ENCODE results near the gene HDAC4.

DNA sequence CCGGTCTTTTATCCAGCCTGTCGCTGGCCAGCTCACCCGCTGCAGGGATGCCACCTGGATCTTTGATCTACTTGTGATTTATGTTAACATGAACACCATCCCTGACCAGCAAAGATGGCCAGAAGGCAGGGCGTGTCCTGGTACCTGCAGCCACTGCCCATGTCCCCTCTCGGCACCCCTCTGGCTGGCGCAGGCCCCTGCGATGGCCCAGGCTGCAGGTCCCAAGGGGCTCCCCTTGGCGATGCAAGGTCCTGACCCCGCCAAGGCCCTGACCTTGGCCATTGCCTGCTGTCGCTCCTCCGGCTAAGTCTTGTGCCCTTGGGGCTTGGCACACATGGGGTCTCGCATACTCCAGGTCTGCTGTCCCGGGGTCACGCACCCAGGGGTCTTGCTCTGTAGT is 338.1 kb downstream of the HDAC4 start:
- no peak for TF ChIP-seq CTCF (IDR thresholded peaks at IDR 0.05 in 2 of 3, conservative IDR thresholded peaks at IDR 0.05 in 1 of 3; ENCODE audit: insufficient read depth in 2 of 3, low read depth in 1 of 3, low read length in 3 of 3)
- TF ChIP-seq ETV6 (IDR thresholded peaks at IDR 0.05; ENCODE audit: borderline replicate concordance in 1 of 2, low read depth in 2 of 2, low read length in 1 of 2): no peak
- no peak for TF ChIP-seq ETV6 (CRISPR knock-in tag; IDR thresholded peaks at IDR 0.05; ENCODE audit: borderline replicate concordance)
- no peak for TF ChIP-seq ATF1 (CRISPR knock-in tag; IDR thresholded peaks at IDR 0.05)
- TF ChIP-seq ATF1 (tag; IDR thresholded peaks at IDR 0.05): no peak
- TF ChIP-seq SMARCE1 (IDR thresholded peaks at IDR 0.05): no peak
- TF ChIP-seq, protein P1, sequence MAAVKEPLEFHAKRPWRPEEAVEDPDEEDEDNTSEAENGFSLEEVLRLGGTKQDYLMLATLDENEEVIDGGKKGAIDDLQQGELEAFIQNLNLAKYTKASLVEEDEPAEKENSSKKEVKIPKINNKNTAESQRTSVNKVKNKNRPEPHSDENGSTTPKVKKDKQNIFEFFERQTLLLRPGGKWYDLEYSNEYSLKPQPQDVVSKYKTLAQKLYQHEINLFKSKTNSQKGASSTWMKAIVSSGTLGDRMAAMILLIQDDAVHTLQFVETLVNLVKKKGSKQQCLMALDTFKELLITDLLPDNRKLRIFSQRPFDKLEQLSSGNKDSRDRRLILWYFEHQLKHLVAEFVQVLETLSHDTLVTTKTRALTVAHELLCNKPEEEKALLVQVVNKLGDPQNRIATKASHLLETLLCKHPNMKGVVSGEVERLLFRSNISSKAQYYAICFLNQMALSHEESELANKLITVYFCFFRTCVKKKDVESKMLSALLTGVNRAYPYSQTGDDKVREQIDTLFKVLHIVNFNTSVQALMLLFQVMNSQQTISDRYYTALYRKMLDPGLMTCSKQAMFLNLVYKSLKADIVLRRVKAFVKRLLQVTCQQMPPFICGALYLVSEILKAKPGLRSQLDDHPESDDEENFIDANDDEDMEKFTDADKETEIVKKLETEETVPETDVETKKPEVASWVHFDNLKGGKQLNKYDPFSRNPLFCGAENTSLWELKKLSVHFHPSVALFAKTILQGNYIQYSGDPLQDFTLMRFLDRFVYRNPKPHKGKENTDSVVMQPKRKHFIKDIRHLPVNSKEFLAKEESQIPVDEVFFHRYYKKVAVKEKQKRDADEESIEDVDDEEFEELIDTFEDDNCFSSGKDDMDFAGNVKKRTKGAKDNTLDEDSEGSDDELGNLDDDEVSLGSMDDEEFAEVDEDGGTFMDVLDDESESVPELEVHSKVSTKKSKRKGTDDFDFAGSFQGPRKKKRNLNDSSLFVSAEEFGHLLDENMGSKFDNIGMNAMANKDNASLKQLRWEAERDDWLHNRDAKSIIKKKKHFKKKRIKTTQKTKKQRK (IDR thresholded peaks at IDR 0.05; ENCODE audit: borderline replicate concordance, low read depth, low read length): no peak
- TF ChIP-seq CTBP1 (IDR thresholded peaks at IDR 0.05; ENCODE audit: borderline replicate concordance): no peak
- no peak for TF ChIP-seq ZNF263 (CRISPR knock-in tag; IDR thresholded peaks at IDR 0.05; ENCODE audit: borderline replicate concordance)
- no peak for TF ChIP-seq EZH2 (IDR thresholded peaks at IDR 0.05; ENCODE audit: borderline replicate concordance, low read depth, low read length)
- no peak for TF ChIP-seq COPS2 (conservative IDR thresholded peaks at IDR 0.05)
- no peak for TF ChIP-seq NR1H2 (CRISPR knock-in tag; IDR thresholded peaks at IDR 0.05)
- TF ChIP-seq KLF16 (IDR thresholded peaks at IDR 0.05): no peak
- no peak for TF ChIP-seq EP300 (IDR thresholded peaks at IDR 0.05; ENCODE audit: low read length)
- TF ChIP-seq ZBTB11 (CRISPR knock-in tag; IDR thresholded peaks at IDR 0.05): no peak
- TF ChIP-seq EGR1 (conservative IDR thresholded peaks at IDR 0.05): no peak
